ENCODE results near the gene KLK14.

Gene KLK14

GRCh38 chr19:51060336-51060735 is 22.4 kb downstream of the KLK14 start:
- TF ChIP-seq, protein P1, sequence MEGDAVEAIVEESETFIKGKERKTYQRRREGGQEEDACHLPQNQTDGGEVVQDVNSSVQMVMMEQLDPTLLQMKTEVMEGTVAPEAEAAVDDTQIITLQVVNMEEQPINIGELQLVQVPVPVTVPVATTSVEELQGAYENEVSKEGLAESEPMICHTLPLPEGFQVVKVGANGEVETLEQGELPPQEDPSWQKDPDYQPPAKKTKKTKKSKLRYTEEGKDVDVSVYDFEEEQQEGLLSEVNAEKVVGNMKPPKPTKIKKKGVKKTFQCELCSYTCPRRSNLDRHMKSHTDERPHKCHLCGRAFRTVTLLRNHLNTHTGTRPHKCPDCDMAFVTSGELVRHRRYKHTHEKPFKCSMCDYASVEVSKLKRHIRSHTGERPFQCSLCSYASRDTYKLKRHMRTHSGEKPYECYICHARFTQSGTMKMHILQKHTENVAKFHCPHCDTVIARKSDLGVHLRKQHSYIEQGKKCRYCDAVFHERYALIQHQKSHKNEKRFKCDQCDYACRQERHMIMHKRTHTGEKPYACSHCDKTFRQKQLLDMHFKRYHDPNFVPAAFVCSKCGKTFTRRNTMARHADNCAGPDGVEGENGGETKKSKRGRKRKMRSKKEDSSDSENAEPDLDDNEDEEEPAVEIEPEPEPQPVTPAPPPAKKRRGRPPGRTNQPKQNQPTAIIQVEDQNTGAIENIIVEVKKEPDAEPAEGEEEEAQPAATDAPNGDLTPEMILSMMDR (conservative IDR thresholded peaks at IDR 0.05; ENCODE audit: low read depth, low read length): no peak
- no peak for DNase-seq (ENCODE audit: low read depth)
- no peak overlapping the region for H3K4me3 ChIP-seq (ENCODE audit: low read depth, low read length)

GRCh38 chr19:51059715-51060114 is 23.0 kb downstream of the KLK14 start:
- H3K4me3 ChIP-seq (ENCODE audit: low read depth, low read length): no peak overlapping the region
- TF ChIP-seq, protein P1 (conservative IDR thresholded peaks at IDR 0.05; ENCODE audit: low read depth, low read length): no peak
- no peak for DNase-seq (ENCODE audit: low read depth)

GRCh38 chr19:51055866-51056265 is 26.8 kb downstream of the KLK14 start:
- DNase-seq (ENCODE audit: low read depth): no peak
- TF ChIP-seq, protein P1 (conservative IDR thresholded peaks at IDR 0.05; ENCODE audit: low read depth, low read length): no peak
- no peak overlapping the region for H3K4me3 ChIP-seq (ENCODE audit: low read depth, low read length)

GRCh38 chr19:51047031-51047335 is 35.7 kb downstream of the KLK14 start:
- TF ChIP-seq, protein P1 (conservative IDR thresholded peaks at IDR 0.05; ENCODE audit: low read depth, low read length): no peak
- no peak overlapping the region for H3K4me3 ChIP-seq (ENCODE audit: low read depth, low read length)

DNA sequence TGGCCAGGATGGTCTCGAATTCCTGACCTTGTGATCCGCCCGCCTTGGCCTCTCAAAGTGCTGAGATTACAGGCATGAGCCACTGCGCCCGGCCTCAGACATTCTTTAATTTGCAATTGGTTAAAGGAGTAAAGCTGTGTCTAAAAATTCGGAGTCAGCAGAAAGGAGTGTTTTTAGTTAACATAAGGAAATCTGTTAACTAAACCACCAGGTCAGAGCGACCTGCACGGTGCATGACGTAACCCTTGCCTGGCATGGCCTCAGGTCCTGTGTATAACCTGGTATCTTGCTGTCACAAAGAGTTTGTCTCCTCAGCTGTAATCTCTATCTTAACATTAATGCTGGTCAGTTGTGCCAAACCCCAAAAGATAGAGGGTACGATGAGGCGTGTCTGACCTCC is 38.4 kb downstream of the KLK14 start:
- TF ChIP-seq, protein P1 (conservative IDR thresholded peaks at IDR 0.05; ENCODE audit: low read depth, low read length): no peak
- H3K4me3 ChIP-seq (ENCODE audit: low read depth, low read length): no peak overlapping the region
- no peak for DNase-seq (ENCODE audit: low read depth)

More at GRCh38 chr19:51047031-51047335, 35.7 kb downstream of the KLK14 start:
- no peak for DNase-seq (ENCODE audit: low read depth)

- TF ChIP-seq, protein P1 (conservative IDR thresholded peaks at IDR 0.05; ENCODE audit: low read depth, low read length): no peak
- DNase-seq (ENCODE audit: low read depth): no peak
- no peak overlapping the region for H3K4me3 ChIP-seq (ENCODE audit: low read depth, low read length)
These were observed 39.2 kb downstream of the KLK14 start for GRCh38 chr19:51043497-51043896.

- H3K4me3 ChIP-seq (ENCODE audit: low read depth, low read length): no peak overlapping the region
- TF ChIP-seq, protein P1 (conservative IDR thresholded peaks at IDR 0.05; ENCODE audit: low read depth, low read length): no peak
- no peak for DNase-seq (ENCODE audit: low read depth)
These were observed 42.5 kb downstream of the KLK14 start for GRCh38 chr19:51040151-51040550.
